Measurements from ENCODE around the gene VGF.
"Not testable (repeated sequence)": the region's sequence is repeated elsewhere in the genome, so short reads cannot be mapped to it uniquely, and the experiment has no call there.

The VGF gene

GRCh38 chr7:101165075-101165957 is at the start of gene VGF:
Gene VGF, minus strand, starts transcription at chr7:101165569. Its CDS starts 726 bp downstream, at chr7:101164843.
- DNase-seq: peak; percentile 95

GRCh38 chr7:101212014-101212413 is 46.6 kb upstream of the VGF start:
- no peak for DNase-seq

GRCh38 chr7:101211501-101211900 is 46.1 kb upstream of the VGF start:
- DNase-seq: no peak

GRCh38 chr7:101210143-101210542 is 44.8 kb upstream of the VGF start:
- DNase-seq: no peak

- no peak for DNase-seq
Measured at GRCh38 chr7:101208794-101209193, 43.4 kb upstream of the VGF start.

- no peak for DNase-seq
Measured at GRCh38 chr7:101207459-101207858, 42.1 kb upstream of the VGF start.

GRCh38 chr7:101206665-101207042 is 41.3 kb upstream of the VGF start:
- no peak for DNase-seq

GRCh38 chr7:101205901-101206664 is 40.7 kb upstream of the VGF start:
- DNase-seq: no peak

GRCh38 chr7:101203740-101204738 is 38.7 kb upstream of the VGF start:
- peak; percentile 24 for DNase-seq

- DNase-seq: no peak
Measured at GRCh38 chr7:101202603-101202918, 37.2 kb upstream of the VGF start.

- peak; percentile 13 for DNase-seq
Measured at GRCh38 chr7:101201695-101202602, 36.6 kb upstream of the VGF start.

GRCh38 chr7:101200862-101201599 is 35.7 kb upstream of the VGF start, which contains the start of gene MOGAT3:
Gene MOGAT3, minus strand, starts transcription at chr7:101201036. Its CDS starts 182 bp downstream, at chr7:101200854.
- no peak for DNase-seq

GRCh38 chr7:101200504-101200861 is 35.1 kb upstream of the VGF start:
- DNase-seq: no peak

GRCh38 chr7:101199522-101199921 is 34.2 kb upstream of the VGF start:
- not testable (repeated sequence) for DNase-seq

- no peak for DNase-seq
Measured at GRCh38 chr7:101198476-101198875, 33.1 kb upstream of the VGF start.

GRCh38 chr7:101197991-101198390 is 32.6 kb upstream of the VGF start:
- no peak for DNase-seq

GRCh38 chr7:101195884-101196283 is 30.5 kb upstream of the VGF start:
- DNase-seq: no peak

- DNase-seq: no peak
Measured at GRCh38 chr7:101189109-101189508, 23.7 kb upstream of the VGF start.

GRCh38 chr7:101186844-101187428 is 21.6 kb upstream of the VGF start:
- DNase-seq: no peak

GRCh38 chr7:101186194-101186593 is 20.8 kb upstream of the VGF start:
- DNase-seq: no peak
